Subcutaneous adipose tissue (tissue), 4 donors: ENCODE results near the gene SLC50A1. TPM values are rescaled to one million over a fixed set of nuclear protein-coding genes. Genes with fewer than 3 reads are reported as not detected.

Source experiments
- total RNA-seq, 4 donors: library from RNA; depleted of rRNA; stranded (reverse); fragments of >200 nt; gene quantifications; one replicate each; pipeline ENCODE4 v1.1.0, GENCODE V29; 2016
- TF ChIP-seq, protein P1 (sequence below): fragments of 450-650 bp; IDR thresholded peaks from one replicate; pipeline ENCODE4 v1.5.1; 2016; ENCODE audit warnings: low read depth, mild to moderate bottlenecking, control low read depth, antibody characterized with exemption, moderate library complexity

SLC50A1 gene
- total RNA-seq, 4 donors from 2014 or later = 21.2 to 34.2 (median 23.7) TPM

GRCh38 chr1:155126556-155127104 lies 9.0 kb upstream of the SLC50A1 start:
- TF ChIP-seq, protein P1, sequence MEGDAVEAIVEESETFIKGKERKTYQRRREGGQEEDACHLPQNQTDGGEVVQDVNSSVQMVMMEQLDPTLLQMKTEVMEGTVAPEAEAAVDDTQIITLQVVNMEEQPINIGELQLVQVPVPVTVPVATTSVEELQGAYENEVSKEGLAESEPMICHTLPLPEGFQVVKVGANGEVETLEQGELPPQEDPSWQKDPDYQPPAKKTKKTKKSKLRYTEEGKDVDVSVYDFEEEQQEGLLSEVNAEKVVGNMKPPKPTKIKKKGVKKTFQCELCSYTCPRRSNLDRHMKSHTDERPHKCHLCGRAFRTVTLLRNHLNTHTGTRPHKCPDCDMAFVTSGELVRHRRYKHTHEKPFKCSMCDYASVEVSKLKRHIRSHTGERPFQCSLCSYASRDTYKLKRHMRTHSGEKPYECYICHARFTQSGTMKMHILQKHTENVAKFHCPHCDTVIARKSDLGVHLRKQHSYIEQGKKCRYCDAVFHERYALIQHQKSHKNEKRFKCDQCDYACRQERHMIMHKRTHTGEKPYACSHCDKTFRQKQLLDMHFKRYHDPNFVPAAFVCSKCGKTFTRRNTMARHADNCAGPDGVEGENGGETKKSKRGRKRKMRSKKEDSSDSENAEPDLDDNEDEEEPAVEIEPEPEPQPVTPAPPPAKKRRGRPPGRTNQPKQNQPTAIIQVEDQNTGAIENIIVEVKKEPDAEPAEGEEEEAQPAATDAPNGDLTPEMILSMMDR = no peak

DNA sequence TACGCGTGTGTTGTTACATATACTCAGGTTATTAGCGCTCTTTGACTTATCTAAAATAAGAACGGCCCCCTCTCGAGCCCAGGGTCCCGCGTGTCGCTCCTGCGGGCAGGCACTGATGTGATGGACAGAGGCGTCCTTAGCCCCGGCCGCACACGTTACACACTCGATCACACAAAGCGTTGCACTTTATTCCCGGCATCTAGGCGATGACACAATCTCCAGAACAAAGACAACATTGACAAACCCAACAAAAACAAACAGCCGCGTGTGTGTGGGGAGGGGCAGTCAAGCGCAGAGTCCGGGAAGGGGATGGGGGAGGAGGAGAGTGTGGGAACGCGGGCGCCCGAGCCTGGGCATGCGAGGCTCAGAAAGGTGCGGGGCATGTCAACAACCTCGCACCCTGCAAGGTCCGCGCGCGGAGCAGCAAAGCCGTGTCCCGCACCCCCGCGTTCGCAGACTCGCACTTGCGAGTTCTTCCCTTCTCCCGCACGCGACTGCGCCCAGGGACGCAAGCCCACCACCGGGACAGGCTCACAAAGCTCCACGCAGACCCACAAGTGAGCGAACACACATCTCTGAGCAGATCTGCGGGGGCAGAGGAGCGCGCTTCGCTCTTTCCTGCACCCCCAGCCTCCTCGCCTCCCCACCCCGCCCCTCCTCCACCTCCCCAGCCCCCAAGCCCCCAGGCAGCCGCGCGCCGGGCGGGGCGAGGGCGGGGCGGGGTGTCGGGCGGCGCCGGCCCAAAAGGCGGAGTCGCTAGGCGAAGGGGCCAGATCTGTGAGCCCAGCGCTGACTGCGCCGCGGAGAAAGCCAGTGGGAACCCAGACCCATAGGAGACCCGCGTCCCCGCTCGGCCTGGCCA lies 8.3 kb upstream of the SLC50A1 start, which contains the start of gene EFNA1:
EFNA1 (plus strand) TSS at position 772 of the 862 bp plus-strand sequence. CDS start 102 bp downstream, outside the sequence.
- TF ChIP-seq, protein P1 = no peak

DNA sequence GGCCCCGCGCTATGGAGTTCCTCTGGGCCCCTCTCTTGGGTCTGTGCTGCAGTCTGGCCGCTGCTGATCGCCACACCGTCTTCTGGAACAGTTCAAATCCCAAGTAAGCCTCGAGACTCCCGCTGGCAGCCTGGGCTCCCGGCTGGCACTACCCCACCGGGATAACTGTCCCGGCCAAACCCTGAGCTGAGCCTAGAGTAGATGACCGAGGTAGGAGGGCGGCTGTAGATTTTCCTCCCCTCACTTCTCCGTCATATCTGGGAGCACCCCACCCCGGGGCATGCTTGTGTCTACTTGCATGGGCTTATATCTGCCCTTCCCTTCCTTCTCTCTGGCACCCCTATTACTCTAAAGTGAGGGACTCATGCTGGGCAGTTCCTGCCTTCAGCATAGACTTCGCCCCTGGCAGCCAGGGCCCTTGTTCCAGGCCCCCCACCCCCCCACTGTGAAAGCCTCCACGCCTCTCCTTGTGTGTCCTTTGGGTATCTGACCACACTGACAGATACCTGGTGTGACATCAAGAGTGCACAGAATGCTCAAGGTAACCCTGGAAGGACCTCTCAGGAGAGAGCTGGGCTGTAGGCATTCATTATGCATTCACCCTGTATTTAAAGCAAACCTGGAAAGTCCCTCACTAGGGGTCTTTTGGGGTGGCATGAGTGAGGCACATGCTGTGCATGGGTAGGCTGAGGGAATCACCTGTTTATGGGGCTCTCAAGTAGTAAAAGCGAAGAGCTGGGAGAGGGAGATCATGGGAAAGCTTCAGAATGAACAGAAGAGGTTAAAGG lies 7.5 kb upstream of the SLC50A1 start:
- TF ChIP-seq, protein P1 = no peak

GRCh38 chr1:155128755-155129473 lies 6.7 kb upstream of the SLC50A1 start:
- TF ChIP-seq, protein P1 = no peak

DNA sequence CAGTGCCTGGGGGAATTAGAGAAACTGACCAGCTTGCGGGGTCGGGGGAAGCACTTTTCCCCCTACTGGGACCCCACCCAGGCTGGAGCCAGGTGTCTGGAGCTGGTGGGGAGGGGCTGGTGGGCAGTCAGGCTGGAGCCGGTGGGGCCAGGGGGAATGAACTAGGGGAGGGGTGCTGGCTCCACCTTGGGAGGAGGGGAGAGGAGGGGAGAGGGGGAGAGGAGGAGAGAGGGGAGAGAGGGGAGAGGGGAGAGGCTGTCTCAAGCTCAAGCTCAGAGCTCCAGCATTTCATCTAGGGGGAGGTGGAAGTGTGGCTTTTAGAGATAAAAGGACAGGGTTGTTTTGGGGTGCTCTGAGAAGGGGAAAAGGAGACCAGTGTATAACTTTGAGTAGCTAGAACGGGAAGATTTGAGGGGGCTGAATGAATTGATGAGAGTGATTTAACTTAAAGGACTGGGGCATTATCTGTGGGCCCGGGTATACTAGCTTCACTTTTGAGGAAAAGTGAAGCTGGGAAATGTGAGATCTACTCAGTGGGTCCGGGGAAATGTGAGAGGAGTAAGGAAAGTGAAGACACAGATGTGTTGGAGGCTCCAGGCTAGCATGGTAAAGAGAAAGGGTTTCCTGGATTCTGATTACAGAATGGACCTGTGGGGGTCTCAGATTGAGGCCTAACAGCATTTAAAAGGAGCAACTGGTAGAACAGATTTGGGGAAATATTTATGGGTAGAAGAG lies 5.2 kb upstream of the SLC50A1 start:
- TF ChIP-seq, protein P1 = no peak

DNA sequence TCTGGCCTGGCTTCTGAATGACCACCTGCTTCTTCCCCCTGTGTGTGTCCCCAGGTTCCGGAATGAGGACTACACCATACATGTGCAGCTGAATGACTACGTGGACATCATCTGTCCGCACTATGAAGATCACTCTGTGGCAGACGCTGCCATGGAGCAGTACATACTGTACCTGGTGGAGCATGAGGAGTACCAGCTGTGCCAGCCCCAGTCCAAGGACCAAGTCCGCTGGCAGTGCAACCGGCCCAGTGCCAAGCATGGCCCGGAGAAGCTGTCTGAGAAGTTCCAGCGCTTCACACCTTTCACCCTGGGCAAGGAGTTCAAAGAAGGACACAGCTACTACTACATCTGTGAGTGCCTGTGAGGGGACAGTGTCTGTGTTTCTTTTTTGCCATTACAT lies 4.4 kb upstream of the SLC50A1 start:
- TF ChIP-seq, protein P1 = no peak
